Neutrophil (primary cell): Measurements from ENCODE around the gene MIA3.

ENCODE experiments used
- H3K27ac ChIP-seq: fragments of 200-600 bp; sonication (generic); 2 replicates; pipeline ENCODE4 v1.5.1; 2016; ENCODE audit warnings: mild to moderate bottlenecking, moderate library complexity
- H3K27me3 ChIP-seq: fragments of 200-600 bp; sonication (generic); 2 replicates; pipeline ENCODE4 v1.6.0; 2016; ENCODE audit warnings: mild to moderate bottlenecking
- H3K36me3 ChIP-seq: fragments of 200-600 bp; sonication (generic); 2 replicates; pipeline ENCODE4 v1.5.1; 2017
- H3K4me1 ChIP-seq, 2 experiments: fragments of 200-600 bp in 1 of 2; sonication (generic) in 1 of 2; 1 replicate in 1 of 2; 2 replicates in 1 of 2; pipeline versions ENCODE4 v1.5.1 to v1.6.1; 2013 to 2016; ENCODE audit warnings: low read depth in 1 of 2, low read length in 1 of 2, mild to moderate bottlenecking in 1 of 2, moderate library complexity in 1 of 2; ENCODE audit not compliant: control insufficient read depth in 1 of 2, insufficient read depth in 1 of 2
- H3K4me3 ChIP-seq, 2 experiments: fragments of 200-600 bp in 1 of 2; sonication (generic) in 1 of 2; 1 replicate in 1 of 2; 2 replicates in 1 of 2; pipeline ENCODE4 v1.5.1; 2013 to 2016; ENCODE audit warnings: low read depth in 1 of 2, low read length in 1 of 2, mild to moderate bottlenecking in 1 of 2, moderate library complexity in 1 of 2
- H3K9me3 ChIP-seq: fragments of 200-600 bp; sonication (generic); 2 replicates; pipeline ENCODE4 v1.5.1; 2016
- CTCF ChIP-seq: fragments of 200-600 bp; sonication (generic); IDR thresholded peaks from 2 replicates; pipeline ENCODE4 v1.5.1; 2016; ENCODE audit warnings: antibody characterized with exemption

MIA3 gene

GRCh38 chr1:222622765-222623164 is 4.9 kb downstream of the MIA3 start:
- peaks cover 26% of the 10 kb centered on the region for H3K36me3 ChIP-seq
- TF ChIP-seq CTCF = no peak
- no peaks in the 10 kb centered on the region for H3K9me3 ChIP-seq
- H3K4me1 ChIP-seq = peaks cover 9 to 11% of the 10 kb centered on the region in 2 experiments
- peaks cover 18% of the 10 kb centered on the region for H3K27me3 ChIP-seq
- no peak overlapping the region for H3K27ac ChIP-seq
- H3K4me3 ChIP-seq = no peak overlapping the region

- H3K9me3 ChIP-seq = no peaks in the 10 kb centered on the region
- peaks cover 8 to 9% of the 10 kb centered on the region in 2 experiments for H3K4me1 ChIP-seq
- no peak for TF ChIP-seq CTCF
- H3K27ac ChIP-seq = no peak overlapping the region
- H3K36me3 ChIP-seq = peaks cover 26% of the 10 kb centered on the region
- H3K27me3 ChIP-seq = peaks cover 14% of the 10 kb centered on the region
- no peak overlapping the region for H3K4me3 ChIP-seq
These were observed 5.6 kb downstream of the MIA3 start for GRCh38 chr1:222623458-222623857.

- Histone ChIP-seq H3K27me3 (peaks cover 7% of the 10 kb centered on the region), H3K9me3 (no peaks in the 10 kb centered on the region), H3K27ac (no peak overlapping the region), H3K36me3 (peaks cover 33% of the 10 kb centered on the region), H3K4me1 (peaks cover under 1 to 1% of the 10 kb centered on the region in 2 experiments), H3K4me3 (no peak overlapping the region)
- no peak for TF ChIP-seq CTCF
These were observed 6.3 kb downstream of the MIA3 start for GRCh38 chr1:222624214-222624613.

- no peak overlapping the region for H3K27ac ChIP-seq
These were observed 9.3 kb downstream of the MIA3 start for GRCh38 chr1:222627232-222627631.

GRCh38 chr1:222629921-222630535 is 12.1 kb downstream of the MIA3 start:
- H3K27ac ChIP-seq = no peak overlapping the region
- H3K4me3 ChIP-seq = no peak overlapping the region
- H3K9me3 ChIP-seq = no peaks in the 10 kb centered on the region
- peaks cover 38% of the 10 kb centered on the region for H3K36me3 ChIP-seq
- TF ChIP-seq CTCF = no peak
- no peaks in the 10 kb centered on the region for H3K27me3 ChIP-seq
- H3K4me1 ChIP-seq = no peaks in the 10 kb centered on the region

More at GRCh38 chr1:222627232-222627631, 9.3 kb downstream of the MIA3 start:
- Histone ChIP-seq H3K4me1 (no peaks in the 10 kb centered on the region), H3K4me3 (no peak overlapping the region), H3K9me3 (no peaks in the 10 kb centered on the region), H3K36me3 (peaks cover 40% of the 10 kb centered on the region), H3K27me3 (no peaks in the 10 kb centered on the region)
- TF ChIP-seq CTCF = no peak
